Measurements from ENCODE around the gene PSMB2. TPM values are rescaled to one million over a fixed set of nuclear protein-coding genes. Genes with fewer than 3 reads are reported as not detected.
A peak's percentile ranks its signal among the peaks of the same experiment; 100 is the strongest.

Gene PSMB2
- total RNA-seq, 2 experiments from 2014 or later = 107 to 111 TPM

DNA sequence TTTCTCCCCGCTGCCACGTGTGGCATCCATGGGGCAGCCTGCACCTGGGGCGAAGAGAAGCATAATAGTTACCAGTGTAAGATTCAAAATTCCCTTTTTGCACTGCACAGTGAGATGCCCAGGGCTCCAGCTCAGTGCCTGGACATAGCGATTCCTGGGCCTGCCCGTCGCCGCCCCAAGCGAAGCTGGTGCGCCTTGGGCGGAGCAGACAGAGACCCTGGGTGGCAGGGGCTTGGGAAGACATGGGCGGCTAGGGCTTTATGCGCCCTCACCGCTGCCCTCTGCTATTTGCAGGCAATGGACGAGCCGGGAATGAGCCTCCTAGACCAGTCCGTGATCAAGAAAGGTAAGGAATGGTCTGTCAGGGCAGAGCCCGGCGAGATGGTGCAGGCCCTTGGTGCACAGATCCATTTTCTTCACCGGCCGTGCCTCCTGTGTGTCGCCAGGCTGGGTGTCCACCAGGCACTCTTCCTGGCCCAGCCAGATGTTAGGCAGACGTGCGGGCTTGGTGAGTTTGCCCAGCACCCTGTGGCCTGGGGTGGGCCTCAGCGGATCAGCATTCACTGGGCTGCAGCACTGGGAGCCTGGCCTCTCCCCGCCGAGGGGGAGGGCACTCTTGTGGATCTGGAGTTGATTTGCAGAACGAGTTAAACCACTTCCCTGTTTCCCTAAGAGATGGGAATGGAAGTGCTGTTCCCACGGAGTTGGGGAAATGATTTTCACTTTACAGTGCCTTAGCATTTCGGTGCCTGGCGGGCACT is 66.5 kb downstream of the PSMB2 start:
- H3K4me1 Mint-ChIP-seq = peaks cover 17% of the 10 kb centered on the region
- no peak overlapping the region for H3K27ac Mint-ChIP-seq
- no peak for DNase-seq
- H3K4me3 Mint-ChIP-seq = no peak overlapping the region
- H3K27me3 Mint-ChIP-seq = peaks cover 16% of the 10 kb centered on the region
- no peaks in the 10 kb centered on the region for H3K36me3 Mint-ChIP-seq
- no peaks in the 10 kb centered on the region for H3K9me3 Mint-ChIP-seq

DNA sequence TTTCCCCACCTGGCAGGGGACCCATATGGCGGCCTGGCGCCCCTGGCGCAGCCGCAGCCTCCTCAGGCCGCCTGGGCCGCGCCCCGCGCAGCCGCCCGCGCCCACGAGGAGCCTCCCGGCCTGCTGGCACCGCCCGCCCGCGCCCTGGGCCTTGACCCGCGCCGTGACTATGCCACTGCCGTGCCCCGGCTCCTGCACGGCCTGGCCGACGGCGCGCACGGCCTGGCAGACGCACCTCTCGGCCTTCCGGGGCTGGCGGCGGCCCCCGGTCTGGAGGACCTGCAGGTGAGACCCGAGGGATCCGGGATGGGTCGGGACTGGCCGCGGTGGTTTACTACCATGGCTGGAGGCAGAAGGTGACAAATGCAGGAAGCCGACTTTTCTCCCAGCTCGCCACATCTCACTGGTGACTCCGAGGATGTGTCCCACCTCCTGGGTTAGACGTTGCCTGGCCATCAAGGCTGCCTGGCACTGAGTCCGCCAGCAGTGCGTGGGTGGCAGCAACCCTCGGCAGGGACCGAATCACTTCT is 67.1 kb downstream of the PSMB2 start:
- Mint-ChIP-seq H3K36me3 (no peaks in the 10 kb centered on the region), H3K27ac (no peak overlapping the region), H3K4me1 (peaks cover 17% of the 10 kb centered on the region), H3K4me3 (no peak overlapping the region), H3K27me3 (peaks cover 16% of the 10 kb centered on the region), H3K9me3 (no peaks in the 10 kb centered on the region)
- DNase-seq = no peak

DNA sequence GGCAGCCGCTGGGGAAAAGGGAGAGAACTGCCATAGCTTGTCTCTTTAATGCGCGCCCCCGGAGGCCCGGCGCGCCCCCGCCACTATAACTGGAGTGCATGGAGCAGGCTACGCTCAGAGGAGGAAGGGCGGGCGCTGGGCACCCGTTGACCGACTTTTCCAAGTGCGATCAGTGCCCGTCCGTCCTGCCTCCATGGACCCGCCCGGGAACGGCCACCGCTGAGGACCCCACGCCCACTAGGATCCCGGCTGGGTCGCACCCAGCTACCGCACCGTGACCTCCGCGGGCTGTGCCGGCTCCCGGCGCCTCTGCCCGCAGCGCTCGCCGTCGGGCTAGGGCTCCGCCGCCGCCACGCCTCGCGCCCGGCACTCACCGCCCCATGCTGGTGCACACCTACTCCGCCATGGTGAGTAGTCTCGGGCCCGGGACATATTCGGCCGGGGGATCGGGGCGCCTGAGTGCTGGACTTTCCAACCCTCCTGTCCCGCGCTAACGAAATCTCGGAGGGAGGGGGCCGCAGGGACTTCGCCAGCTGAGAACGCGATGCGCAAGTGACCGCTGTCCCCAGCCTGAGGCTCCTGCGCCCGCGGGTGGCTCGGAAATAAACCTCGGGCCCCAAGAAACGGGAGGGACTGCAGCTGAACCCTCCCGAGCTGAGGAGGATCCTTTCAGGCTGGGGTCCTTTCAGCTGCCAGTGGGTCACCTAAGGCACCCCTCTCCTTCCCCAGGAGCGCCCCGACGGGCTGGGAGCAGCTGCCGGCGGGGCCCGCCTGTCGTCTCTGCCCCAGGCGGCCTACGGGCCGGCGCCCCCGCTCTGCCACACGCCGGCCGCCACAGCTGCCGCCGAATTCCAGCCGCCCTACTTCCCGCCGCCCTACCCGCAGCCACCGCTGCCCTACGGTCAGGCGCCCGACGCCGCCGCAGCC is 67.9 kb downstream of the PSMB2 start, which contains the start of gene TFAP2E:
TFAP2E (plus strand) TSS at position 117 of the 927 bp plus-strand sequence; CDS start at position 381, 264 bp downstream.
- DNase-seq = no peak
- Mint-ChIP-seq H3K9me3 (no peaks in the 10 kb centered on the region), H3K27ac (no peak within 1 kb of the TSS), H3K4me3 (no peak within 1 kb of the TSS), H3K4me1 (peaks cover 17% of the 10 kb centered on the region), H3K27me3 (peaks cover 16% of the 10 kb centered on the region), H3K36me3 (no peaks in the 10 kb centered on the region)

DNA sequence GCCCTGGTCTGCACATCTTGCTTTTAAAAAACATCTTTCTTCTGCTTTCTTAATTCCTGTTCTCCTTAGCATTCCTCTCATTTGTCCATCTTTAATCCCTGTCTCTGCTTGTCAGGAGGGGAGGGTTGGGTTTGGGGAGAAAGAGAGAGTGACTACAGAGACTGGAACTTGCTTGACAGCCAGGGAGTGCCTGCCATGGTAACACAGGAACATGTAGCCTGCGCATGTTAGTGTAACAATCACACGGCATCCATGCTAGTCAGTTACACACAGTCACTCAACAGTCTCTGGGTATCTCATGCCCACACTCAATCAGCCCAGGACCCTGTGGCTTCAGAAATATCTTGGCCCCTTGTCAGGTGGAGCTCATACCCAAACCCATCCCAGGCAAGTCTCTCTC is 69.0 kb downstream of the PSMB2 start:
- Mint-ChIP-seq H3K9me3 (no peaks in the 10 kb centered on the region), H3K4me3 (no peak overlapping the region), H3K27me3 (peaks cover 16% of the 10 kb centered on the region), H3K4me1 (peaks cover 7% of the 10 kb centered on the region), H3K27ac (no peak overlapping the region), H3K36me3 (no peaks in the 10 kb centered on the region)
- no peak for DNase-seq

DNA sequence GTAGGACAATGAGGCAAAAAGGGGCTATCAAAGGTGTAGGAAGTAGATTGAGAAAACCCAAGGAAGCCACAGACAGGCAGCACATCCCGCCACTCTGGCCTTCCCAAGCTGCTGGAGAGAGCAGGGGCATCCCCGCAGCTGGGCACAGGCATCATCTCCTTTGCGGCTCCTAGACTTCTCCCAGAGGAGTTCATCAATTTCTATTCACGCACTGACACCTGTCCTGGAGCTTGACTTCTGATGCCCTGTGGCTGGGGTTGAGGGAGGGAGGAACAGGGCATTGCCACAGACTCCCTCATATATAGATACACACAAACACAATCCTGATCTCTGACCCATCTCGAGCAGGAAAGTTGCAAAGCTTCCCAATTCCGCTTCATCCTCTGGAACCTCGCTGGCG is 70.1 kb downstream of the PSMB2 start:
- Mint-ChIP-seq H3K4me3 (no peak overlapping the region), H3K4me1 (peaks cover 3% of the 10 kb centered on the region), H3K9me3 (no peaks in the 10 kb centered on the region), H3K27ac (no peak overlapping the region), H3K36me3 (no peaks in the 10 kb centered on the region), H3K27me3 (peaks cover 13% of the 10 kb centered on the region)
- no peak for DNase-seq

DNA sequence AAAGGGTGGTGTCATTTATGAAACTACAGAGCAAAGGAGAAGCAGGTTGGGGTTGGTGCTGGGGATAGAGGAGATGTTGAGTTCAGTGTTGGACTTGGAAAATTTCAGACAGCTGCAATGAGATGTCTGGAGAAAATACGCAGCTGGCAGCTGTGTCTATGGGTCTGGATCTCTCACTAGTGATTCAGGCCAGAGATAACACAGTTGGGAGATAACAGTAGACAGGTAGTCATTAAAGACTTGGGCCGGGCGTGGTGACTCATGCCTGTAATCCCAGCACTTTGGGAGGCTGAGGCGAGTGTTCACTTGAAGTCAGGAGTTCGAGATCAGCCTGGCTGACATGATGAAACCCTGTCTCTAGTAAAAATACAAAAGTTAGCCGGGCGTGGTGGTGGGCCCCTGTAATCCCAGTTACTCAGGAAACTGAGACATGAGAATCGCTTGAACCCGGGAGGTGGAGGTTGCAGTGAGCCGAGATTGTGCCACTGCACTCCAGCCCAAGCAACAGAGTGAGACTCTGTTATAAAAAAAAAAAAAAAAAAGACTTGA is 70.7 kb downstream of the PSMB2 start:
- H3K4me1 Mint-ChIP-seq = no peaks in the 10 kb centered on the region
- H3K27me3 Mint-ChIP-seq = peaks cover 8% of the 10 kb centered on the region
- H3K36me3 Mint-ChIP-seq = no peaks in the 10 kb centered on the region
- DNase-seq = no peak
- no peak overlapping the region for H3K27ac Mint-ChIP-seq
- no peaks in the 10 kb centered on the region for H3K9me3 Mint-ChIP-seq
- H3K4me3 Mint-ChIP-seq = no peak overlapping the region

DNA sequence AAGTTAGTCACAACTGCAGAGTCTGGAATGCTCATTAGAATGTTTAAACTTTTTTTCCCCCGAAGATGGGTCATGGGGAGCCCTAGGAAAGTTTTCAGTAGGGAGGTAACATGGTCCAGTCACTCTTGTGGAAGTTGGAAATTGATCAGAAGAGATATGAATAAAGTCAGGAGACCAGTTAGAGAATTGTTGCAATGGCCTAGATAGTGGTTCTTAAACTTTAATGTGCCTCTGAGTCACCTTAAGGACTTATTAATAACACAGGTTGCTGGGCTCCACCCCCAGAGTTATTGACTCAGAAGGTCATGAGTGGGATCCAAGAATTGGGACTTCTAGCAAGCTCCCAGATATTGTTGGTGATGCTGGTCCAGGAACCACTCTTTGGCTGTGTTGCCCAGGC is 71.4 kb downstream of the PSMB2 start:
- Mint-ChIP-seq H3K36me3 (no peaks in the 10 kb centered on the region), H3K9me3 (no peaks in the 10 kb centered on the region), H3K4me1 (no peaks in the 10 kb centered on the region), H3K27me3 (peaks cover 3% of the 10 kb centered on the region), H3K4me3 (no peak overlapping the region), H3K27ac (no peak overlapping the region)
- DNase-seq = no peak

DNA sequence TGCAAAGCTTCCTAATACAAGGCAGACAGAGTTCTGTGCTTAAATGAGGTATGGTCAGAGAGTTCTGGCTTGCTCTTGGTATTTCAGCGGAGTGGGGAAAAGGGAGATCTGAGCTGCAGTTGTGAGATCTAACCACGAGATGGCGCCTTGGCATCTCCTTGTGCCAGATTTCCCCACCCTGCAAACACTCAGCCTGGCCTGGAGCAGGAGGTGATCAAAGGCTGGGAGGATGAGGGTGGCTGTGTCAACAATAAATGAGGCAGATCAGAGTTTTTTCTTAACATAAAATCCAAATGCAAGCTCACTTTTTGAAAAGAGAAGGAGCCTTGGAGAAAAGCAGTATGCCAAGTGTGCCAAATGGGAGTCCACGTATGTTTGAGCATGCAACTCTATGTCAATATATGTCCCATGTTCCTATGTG is 72.3 kb downstream of the PSMB2 start:
- no peaks in the 10 kb centered on the region for H3K27me3 Mint-ChIP-seq
- no peaks in the 10 kb centered on the region for H3K9me3 Mint-ChIP-seq
- H3K27ac Mint-ChIP-seq = no peak overlapping the region
- peak; percentile 54 for DNase-seq
- peaks cover 2% of the 10 kb centered on the region for H3K4me1 Mint-ChIP-seq
- H3K36me3 Mint-ChIP-seq = peaks cover 7% of the 10 kb centered on the region
- no peak overlapping the region for H3K4me3 Mint-ChIP-seq

DNA sequence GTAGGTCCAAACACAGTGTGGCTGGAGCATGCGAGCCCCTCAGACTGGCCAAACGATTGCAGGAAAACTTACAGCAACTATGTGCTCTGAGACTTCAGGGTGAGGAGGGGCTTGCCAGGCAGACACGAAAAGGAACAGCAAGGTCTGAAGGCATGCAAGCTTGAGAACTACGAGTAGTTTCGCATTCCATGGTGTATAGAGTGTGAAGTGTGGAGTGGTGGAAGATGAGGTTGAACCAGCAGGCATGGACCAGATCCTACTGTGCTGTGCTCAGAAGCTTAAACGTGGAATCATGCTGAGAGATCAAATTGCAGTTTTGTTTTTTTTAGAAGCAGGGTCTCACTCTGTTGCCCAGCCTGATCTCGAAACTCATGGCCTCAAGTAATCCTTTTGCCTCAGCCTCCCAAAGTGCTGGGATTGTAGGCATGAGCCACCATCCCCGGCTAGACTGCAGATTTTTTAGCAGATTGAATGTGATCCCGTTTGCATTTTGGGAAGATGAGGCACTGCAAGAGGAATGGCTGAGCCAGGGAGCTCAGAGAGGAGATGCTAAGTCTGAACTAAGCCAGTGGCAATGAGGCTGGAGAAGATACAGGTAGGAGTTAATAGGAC is 73.3 kb downstream of the PSMB2 start:
- Mint-ChIP-seq H3K4me1 (peaks cover 5% of the 10 kb centered on the region), H3K36me3 (peaks cover 7% of the 10 kb centered on the region), H3K9me3 (no peaks in the 10 kb centered on the region), H3K27me3 (no peaks in the 10 kb centered on the region), H3K27ac (no peak overlapping the region), H3K4me3 (no peak overlapping the region)
- no peak for DNase-seq

DNA sequence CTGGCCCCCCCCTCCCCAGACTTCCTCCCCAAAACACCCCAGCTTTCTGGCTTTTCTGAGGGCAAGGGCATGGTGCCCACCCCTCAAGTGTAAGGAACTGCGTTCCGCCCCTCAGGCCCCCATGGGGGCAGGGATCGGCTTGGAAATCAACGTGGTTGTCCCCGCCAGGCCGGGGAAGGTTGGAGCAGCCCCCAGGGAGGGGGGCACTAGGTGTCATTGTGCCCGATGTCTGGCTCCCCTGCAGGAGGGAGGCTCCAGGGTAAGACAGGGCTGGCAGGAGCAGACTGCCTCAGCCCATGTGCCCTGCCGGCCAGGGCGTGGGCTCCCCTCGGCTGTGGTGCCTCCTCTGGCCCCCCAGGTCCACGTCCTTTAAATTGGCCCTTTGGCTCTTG is 75.6 kb downstream of the PSMB2 start:
- Mint-ChIP-seq H3K9me3 (no peaks in the 10 kb centered on the region), H3K27ac (no peak overlapping the region), H3K27me3 (no peaks in the 10 kb centered on the region), H3K36me3 (peaks cover 9% of the 10 kb centered on the region), H3K4me1 (peaks cover 15% of the 10 kb centered on the region), H3K4me3 (no peak overlapping the region)
- DNase-seq = no peak

DNA sequence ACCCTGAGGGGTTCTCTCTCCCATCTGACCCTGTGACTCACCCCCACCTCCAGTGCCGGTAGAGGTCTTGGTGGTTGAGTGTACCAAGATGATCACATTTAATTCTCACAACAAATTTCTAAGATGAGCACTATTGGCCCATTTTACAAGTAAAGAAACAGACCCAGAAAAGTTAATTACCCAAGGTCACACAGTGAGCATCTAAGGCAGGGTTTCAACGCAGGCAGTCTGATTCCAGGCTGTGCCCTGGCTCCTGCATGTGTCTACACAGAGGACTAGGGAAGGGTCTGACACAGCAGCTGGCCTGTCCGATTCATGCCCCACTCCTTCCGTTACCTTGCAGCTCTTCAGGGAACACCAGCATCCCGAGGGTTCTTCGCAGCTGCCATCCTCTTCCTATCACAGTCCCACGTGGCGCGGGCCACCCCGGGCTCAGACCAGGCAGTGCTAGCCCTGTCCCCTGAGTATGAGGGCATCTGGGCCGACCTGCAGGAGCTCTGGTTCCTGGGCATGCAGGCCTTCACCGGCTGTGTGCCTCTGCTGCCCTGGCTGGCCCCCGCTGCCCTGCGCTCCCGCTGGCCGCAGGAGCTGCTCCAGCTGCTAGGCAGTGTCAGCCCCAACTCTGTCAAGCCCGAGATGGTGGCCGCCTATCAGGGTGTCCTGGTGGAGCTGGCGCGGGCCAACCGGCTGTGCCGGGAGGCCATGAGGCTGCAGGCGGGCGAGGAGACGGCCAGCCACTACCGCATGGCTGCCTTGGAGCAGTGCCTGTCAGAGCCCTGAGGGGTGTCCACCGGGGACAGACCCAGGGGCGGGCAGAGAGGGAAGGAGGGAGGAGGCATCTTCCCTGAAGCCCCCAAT is 76.2 kb downstream of the PSMB2 start:
- H3K4me3 Mint-ChIP-seq = no peak overlapping the region
- no peak overlapping the region for H3K27ac Mint-ChIP-seq
- H3K36me3 Mint-ChIP-seq = peaks cover 9% of the 10 kb centered on the region
- H3K4me1 Mint-ChIP-seq = peaks cover 15% of the 10 kb centered on the region
- H3K9me3 Mint-ChIP-seq = no peaks in the 10 kb centered on the region
- DNase-seq = no peak
- H3K27me3 Mint-ChIP-seq = no peaks in the 10 kb centered on the region

DNA sequence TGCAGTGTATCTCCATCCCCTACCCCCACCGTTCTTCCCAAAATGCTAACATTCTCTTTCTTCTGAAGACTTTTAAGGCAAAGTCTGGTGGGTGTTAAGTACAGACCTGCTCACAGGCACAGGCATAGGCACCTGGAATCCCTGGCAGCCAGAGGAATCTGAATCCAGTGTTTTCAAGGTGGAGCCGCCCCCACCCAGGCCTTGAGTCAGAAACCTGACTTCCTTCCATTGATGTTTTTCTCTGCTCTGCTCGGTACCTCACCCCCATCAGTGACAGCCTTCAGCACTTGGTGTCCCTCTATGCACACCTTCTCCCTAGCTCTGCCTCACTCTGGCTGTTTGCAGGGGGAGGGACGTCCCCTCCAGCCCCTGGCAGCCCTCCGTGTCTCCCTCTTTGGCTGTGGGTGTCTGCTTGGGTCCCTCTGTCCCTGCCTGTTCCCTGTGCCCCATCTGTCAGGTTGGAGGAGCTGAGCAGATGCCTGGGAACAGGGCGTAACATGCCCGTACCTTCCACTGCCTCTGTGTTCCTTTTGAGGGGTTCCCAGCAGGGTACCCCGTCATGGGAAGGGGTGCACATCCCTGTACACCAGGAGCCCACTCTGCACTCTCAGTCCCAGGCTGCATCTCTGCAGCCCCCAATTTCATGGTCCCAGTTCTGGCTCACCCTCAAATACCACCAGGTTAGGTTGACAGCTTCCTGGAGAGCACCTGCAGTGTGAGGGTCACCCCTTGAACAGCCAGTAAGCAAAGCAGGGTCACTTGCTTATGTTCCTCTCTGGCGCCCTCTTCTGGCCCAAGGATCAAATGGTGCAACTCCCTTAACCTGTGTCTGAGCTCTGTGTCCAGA is 77.1 kb downstream of the PSMB2 start:
- no peaks in the 10 kb centered on the region for H3K27me3 Mint-ChIP-seq
- no peak overlapping the region for H3K27ac Mint-ChIP-seq
- H3K9me3 Mint-ChIP-seq = no peaks in the 10 kb centered on the region
- H3K4me1 Mint-ChIP-seq = peaks cover 24% of the 10 kb centered on the region
- no peak overlapping the region for H3K4me3 Mint-ChIP-seq
- peak; percentile 73 for DNase-seq
- H3K36me3 Mint-ChIP-seq = peaks cover 9% of the 10 kb centered on the region

DNA sequence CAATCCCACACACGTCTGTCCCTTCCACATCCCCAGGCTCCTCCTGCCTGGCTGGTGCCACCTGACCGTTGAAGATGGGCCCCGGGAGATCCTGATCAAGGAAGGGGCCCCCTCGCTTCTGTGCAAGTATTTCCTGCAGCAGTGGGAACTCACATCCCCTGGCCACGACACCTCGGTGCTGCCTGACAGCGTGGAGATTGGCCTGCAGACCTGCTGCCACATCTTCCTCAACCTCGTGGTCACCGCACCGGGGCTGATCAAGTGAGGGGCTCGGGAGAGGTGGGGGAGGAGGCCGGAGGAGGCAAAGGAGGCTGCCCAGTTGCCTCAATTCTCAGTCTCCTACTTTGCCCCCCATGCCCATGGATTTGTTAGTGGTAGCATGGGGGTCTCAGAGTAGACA is 78.2 kb downstream of the PSMB2 start:
- H3K4me1 Mint-ChIP-seq = peaks cover 30% of the 10 kb centered on the region
- no peak for DNase-seq
- H3K36me3 Mint-ChIP-seq = peaks cover 9% of the 10 kb centered on the region
- H3K9me3 Mint-ChIP-seq = no peaks in the 10 kb centered on the region
- no peak overlapping the region for H3K4me3 Mint-ChIP-seq
- no peak overlapping the region for H3K27ac Mint-ChIP-seq
- no peaks in the 10 kb centered on the region for H3K27me3 Mint-ChIP-seq
